HTERT RPE-1 (cell line): ENCODE measurements around the gene SEPTIN14.
"Not testable (repeated sequence)": the region's sequence is repeated elsewhere in the genome, so short reads cannot be mapped to it uniquely, and the experiment has no call there.

Experiments used
- in situ Hi-C: fragments of 300-500 bp; cut with MboI; formaldehyde crosslinking; loops from 4 replicates; pipeline ENCODE4 v1.14.3; 2020; ENCODE audit warnings: low sequenced_read_pairs

SEPTIN14 gene

DNA sequence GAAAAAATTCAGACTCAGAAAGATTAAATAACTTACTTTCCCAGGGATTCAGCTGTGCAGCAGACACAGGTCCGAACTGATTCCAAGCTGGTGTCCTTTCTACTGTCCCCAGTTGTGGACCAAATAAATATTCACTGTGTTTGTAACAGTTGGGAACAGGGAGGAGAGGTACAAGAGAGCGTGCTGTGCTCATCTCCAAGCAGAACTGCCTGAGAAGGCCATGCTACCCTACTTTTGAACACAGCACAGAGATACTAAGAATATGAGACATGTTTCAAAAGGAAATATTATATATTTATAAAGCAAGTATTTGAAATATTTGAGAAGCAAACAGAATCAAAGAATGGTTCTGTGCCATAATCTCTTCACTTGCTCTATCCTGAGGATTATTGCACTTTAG, at the start of gene SEPTIN14:
SEPTIN14 (minus strand) TSS at position 101 of the 400 bp plus-strand sequence. CDS start 756 bp downstream, outside the sequence.
- in situ Hi-C loops = not testable (repeated sequence)

DNA sequence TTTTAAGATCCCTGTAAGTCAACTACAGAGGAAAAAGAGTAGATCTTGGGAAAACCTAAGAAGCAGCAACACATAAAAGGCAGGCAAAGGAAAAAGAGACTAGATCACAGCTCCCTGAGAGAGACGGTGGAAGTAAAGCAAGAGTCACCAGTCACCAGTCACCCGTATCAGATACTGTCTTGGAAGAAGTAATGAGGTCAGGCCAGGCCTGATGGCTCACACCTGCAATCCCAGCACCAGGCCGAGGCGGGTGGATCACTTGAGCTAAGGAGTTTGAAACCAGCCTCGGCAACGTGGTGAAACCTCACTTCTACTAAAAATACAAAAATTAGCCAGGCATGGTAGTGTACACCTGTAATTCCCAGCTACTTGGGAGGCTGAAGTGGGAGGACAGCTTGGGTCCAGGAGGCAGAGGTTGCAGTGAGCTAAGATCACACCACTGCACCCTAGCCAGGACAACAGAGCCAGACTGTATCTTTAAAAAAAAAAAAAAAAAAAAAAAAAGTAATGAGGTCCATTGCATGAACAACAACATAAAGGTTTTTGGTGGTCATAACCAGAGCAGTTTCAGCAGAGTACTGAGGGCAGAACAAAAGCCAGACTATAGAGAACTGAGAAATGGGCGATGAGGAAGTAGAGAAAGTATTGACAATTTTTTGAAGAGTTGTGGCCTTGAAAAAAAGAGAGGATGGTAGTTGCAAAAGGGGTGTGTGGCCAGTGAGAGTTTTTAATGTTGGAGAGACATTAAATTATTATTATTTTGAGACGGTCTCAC, 41.6 kb upstream of the SEPTIN14 start:
- in situ Hi-C loops = no loop called here

- in situ Hi-C loops = not testable (repeated sequence)
Measured at GRCh38 chr7:55901059-55901458, 38.5 kb upstream of the SEPTIN14 start.

DNA sequence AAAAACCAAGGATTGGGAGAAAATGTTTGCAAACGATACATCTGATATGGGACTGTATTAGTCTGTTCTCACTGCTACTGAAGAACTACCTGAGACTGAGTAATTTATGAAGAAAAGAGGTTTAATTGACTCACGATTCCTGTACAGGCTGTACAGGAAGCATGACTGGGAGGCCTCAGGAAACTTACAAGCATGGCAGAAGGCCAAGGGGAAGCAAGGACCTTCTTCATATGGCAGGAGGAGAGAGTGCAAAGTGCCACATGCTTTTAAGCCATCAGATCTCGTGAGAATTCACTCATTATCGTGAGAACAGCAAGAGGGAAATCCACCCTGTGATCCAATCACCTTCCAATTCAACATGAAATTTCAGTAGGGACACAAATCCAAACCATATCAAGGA, 35.7 kb upstream of the SEPTIN14 start:
- in situ Hi-C loops = no loop called here

GRCh38 chr7:55895021-55895420, 32.5 kb upstream of the SEPTIN14 start:
- in situ Hi-C loops = no loop called here

DNA sequence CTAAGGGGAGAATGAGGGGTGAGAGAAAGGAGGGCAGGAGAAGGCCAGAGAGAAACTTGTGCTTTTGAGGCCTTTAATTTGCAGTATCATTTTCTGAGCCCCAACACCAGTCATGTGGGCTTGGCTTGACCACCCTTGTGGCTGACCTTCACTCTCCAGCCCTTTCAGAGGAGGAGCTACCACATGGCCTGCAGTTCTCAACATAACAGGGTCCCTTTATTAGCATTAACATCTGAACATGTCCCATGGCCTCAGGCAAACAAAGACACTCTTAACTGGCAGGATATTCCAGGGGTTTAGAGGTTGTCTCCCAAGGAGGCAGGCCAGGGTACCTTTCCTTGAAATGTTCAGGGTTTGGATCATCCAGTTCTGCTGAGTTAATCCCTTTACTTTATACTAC, 31.4 kb upstream of the SEPTIN14 start:
- in situ Hi-C loops = no loop called here

GRCh38 chr7:55888378-55888777, 25.8 kb upstream of the SEPTIN14 start:
- in situ Hi-C loops = not testable (repeated sequence)

DNA sequence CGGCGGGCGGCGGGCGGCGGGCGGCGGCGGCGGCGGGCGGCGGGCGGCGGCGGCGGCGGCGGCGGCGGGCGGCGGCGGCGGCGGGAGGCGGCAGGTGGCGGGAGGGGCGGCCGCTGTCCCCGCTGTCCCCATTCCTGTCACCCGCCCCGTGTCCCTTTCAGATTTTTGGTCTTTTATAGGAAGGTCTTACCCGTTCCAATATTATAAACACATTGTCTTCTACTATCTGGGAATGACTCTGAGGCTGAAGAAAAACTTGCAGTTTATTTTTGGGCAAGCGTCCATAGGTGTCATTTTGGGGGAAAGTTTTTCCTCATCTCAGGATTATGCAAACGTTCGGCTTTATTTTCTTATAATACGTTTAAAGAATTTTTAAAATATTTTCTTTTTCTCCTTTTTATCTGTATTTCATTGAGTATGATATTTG, 25.3 kb upstream of the SEPTIN14 start:
- in situ Hi-C loops = no loop called here

DNA sequence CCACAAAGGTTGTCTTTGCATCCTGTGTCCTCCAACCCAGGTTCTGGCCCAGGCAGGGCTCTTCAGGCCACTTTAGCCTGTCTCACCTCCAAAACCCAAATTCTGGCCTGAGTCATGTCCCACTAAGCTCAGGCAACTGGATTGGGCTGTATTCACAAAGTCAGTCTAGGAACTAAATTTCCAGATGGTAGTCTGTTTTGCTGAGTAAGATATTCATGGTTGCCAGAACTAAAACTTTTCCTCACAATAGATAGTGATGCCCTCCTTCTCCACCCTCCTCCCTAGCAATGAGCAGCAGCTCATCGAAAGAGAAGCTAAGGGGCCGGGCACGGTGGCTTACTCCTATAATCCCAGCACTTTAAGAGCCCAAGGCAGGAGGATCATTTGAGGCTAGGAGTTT, 21.8 kb upstream of the SEPTIN14 start:
- in situ Hi-C loops = no loop called here

GRCh38 chr7:55878691-55879090, 16.1 kb upstream of the SEPTIN14 start:
- in situ Hi-C loops = no loop called here

- in situ Hi-C loops = no loop called here
Measured at GRCh38 chr7:55877308-55877707, 14.8 kb upstream of the SEPTIN14 start.

DNA sequence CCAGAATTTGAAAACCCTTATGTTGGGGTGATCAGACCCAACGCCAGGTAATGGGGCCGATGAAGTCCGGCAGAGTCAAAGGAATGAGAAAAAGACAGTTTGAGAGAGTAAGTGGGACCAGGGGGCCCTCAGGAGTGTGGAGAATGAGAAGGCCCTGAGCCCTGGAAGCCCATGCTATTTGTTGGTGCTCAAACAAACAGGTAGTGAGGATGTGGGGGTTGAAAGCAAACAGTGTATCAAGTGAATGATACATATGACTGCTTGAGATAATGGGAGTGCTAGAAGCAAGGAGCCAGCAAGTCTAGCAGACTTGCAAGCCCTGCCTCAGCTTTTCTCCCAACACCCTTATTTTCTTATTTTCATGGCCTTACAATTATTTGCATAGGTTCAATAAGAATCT, 11.2 kb upstream of the SEPTIN14 start:
- in situ Hi-C loops = no loop called here

DNA sequence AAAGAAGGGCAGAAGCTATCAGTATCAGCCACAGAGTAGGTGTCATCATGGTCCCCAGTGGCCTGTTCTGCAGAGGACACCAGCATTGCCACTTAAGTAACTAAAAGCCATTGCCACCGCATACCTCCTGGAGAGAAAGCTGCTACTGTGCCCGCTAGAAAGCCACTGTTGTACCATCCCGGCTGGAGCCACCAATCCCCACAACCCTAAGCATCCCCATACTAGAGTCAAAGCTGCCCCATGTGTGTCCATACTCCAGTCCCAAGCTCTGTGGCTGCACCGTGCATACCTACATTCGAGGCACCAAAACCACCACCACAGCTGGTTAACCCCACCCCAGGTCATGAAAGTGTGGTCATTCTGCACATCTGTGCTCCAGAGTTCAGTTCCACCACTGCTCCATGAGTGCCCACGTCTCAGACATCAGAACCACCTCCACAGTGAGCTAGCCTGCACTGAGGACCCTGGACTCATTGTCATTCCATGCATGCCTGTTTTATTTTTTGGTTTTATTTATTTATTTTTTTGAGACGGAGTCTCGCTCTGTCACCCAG, 9.5 kb upstream of the SEPTIN14 start:
- in situ Hi-C loops = no loop called here

GRCh38 chr7:55868989-55869388, 6.4 kb upstream of the SEPTIN14 start:
- in situ Hi-C loops = not testable (repeated sequence)

- in situ Hi-C loops = not testable (repeated sequence)
Measured at GRCh38 chr7:55845164-55845563, 17.4 kb downstream of the SEPTIN14 start.

DNA sequence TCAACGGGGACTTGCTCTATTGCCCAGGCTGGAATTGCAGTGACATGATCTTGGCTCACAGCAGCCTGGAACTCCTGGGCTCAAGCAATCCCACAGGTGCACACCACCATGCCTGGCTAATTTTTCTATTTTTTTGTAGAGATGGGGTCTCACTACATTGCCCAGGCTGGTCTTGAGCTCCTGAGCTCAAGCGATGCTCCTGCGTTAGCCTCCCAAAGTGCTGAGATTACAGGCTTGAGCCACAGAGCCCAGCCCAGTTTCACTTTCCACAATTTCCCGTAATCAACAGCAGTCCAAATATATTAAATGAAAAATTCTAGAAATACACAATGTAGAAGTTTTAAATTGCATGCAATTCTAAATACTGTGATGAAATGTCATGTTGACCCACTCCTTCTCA, 24.0 kb downstream of the SEPTIN14 start:
- in situ Hi-C loops = no loop called here

DNA sequence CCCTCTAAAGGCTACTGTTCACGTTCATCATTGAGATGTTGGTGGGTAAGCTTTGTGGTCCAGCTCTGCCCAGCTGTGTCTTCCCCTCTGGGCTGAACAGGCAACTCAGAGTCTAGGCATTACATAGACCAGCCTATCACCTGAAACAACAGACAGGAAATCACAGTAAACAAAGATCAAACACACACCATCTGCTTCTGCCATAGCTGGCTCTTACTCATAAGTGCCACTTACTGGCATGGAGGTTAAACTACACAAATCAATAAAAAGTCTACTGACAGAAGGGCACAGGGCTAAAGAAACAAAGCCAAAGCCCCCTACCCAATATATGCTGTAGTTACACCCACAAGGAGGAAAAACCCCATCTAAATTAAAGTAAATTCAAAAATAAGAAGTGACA, 35.0 kb downstream of the SEPTIN14 start:
- in situ Hi-C loops = no loop called here

DNA sequence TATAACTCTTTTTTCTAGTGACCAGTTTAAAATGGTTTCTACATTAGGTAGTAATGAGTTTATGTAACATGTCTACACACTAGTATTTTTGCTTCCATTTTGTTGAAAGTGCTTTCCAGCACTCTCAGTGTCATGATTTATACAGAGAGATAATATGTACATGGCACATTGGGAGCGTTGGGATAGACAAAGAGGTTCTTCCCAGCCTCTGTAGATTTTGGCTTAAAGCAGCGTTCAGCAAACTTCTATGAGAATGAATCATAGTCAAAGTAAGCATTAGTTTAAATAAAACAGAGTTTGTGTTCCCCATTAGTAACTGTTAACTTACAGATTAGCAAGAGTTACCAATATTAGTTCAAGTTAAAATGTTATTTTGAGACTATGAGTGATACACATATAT, 43.9 kb downstream of the SEPTIN14 start:
- in situ Hi-C loops = no loop called here

GRCh38 chr7:55797260-55797659, 65.3 kb downstream of the SEPTIN14 start:
- in situ Hi-C loops = not testable (repeated sequence)

- in situ Hi-C loops = no loop called here
Measured at GRCh38 chr7:55794527-55794926, 68.0 kb downstream of the SEPTIN14 start.

DNA sequence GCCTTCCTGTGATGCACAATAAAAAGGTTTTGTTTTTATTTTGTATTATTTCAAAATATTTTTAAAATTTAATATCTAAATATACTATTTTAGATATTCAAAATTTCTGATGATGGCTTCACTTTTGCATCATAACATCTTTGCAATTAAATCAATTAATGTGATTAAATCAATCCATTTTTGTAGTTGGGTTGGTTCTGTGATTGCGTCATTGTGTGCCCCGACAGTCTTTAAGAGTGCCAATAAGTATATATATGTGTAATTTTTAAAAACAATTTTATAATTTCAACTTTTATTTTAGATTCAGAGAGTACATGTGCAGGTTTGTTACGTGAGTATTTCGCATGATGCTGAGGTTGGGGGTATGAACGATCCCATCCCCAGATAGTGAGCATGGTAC, 70.5 kb downstream of the SEPTIN14 start:
- in situ Hi-C loops = no loop called here

DNA sequence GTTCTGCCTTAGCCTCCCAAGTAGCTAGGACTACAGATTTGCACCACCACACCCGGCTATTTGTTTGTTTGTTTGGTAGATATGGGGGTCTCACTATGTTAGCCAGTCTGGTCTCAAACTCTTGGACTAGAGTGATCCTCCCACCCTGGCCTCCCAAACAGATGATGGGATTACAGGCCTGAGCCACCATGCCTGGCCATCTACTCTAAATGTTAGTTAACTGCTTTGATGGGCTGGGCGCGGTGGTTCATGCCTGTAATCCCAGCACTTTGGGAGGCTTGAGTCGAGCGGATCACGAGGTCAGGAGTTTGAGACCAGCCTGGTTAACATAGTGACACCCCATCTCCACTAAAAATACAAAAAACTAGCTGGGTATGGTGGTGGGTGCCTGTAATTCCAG, 74.8 kb downstream of the SEPTIN14 start:
- in situ Hi-C loops = no loop called here

GRCh38 chr7:55786901-55787300, 75.7 kb downstream of the SEPTIN14 start:
- in situ Hi-C loops = no loop called here
